Retinal pigment epithelial cell (primary cell): ENCODE measurements around the gene PLXDC1.

Experiments
- DNase-seq: peaks from one replicate; pipeline ENCODE4 v3.0.0-alpha.2; 2010; ENCODE audit warnings: low read depth
- H3K4me3 ChIP-seq: 2 replicates; pipeline ENCODE4 v1.5.1; 2011; ENCODE audit warnings: mild to moderate bottlenecking, low read length, control low read depth, moderate library complexity
- CTCF ChIP-seq: conservative IDR thresholded peaks from 2 replicates; pipeline ENCODE4 v1.5.1; 2011; ENCODE audit warnings: low read depth, low read length, control low read depth, inconsistent platforms

Gene PLXDC1

GRCh38 chr17:39116224-39116623 is 35.2 kb downstream of the PLXDC1 start:
- no peak for DNase-seq
- no peak overlapping the region for H3K4me3 ChIP-seq
- no peak for TF ChIP-seq CTCF

GRCh38 chr17:39115135-39115534 is 36.3 kb downstream of the PLXDC1 start:
- no peak for TF ChIP-seq CTCF
- no peak overlapping the region for H3K4me3 ChIP-seq
- no peak for DNase-seq

GRCh38 chr17:39114723-39115122 is 36.7 kb downstream of the PLXDC1 start:
- no peak for DNase-seq
- TF ChIP-seq CTCF, result no peak
- H3K4me3 ChIP-seq, result no peak overlapping the region

- no peak for DNase-seq
- no peak overlapping the region for H3K4me3 ChIP-seq
- no peak for TF ChIP-seq CTCF
These were observed 37.6 kb downstream of the PLXDC1 start for GRCh38 chr17:39113871-39114270.

GRCh38 chr17:39110435-39111136 is 40.9 kb downstream of the PLXDC1 start:
- H3K4me3 ChIP-seq, result no peak overlapping the region
- no peak for TF ChIP-seq CTCF
- no peak for DNase-seq

- no peak for TF ChIP-seq CTCF
- no peak overlapping the region for H3K4me3 ChIP-seq
- DNase-seq, result no peak
These were observed 42.7 kb downstream of the PLXDC1 start for GRCh38 chr17:39108461-39109375.
